Measurements from ENCODE around the gene VPS35L. TPM values are rescaled to one million over a fixed set of nuclear protein-coding genes. Genes with fewer than 3 reads are reported as not detected.
"Not testable (repeated sequence)": the region's sequence is repeated elsewhere in the genome, so short reads cannot be mapped to it uniquely, and the experiment has no call there.

Gene VPS35L
- polyA plus RNA-seq, 1 experiment = 83.2 TPM

GRCh38 chr16:19657831-19658230 is 102.3 kb downstream of the VPS35L start:
- Histone ChIP-seq H3K4me3 (ENCODE audit: low read depth, low read length) (no peak overlapping the region), H3K27me3 (ENCODE audit: control insufficient read depth, insufficient read depth, low read length) (no peaks in the 10 kb centered on the region), H3K36me3 (ENCODE audit: control insufficient read depth, insufficient read depth, low read length) (peaks cover 17% of the 10 kb centered on the region)
- POLR2A ChIA-PET = no interaction called here
- DNase-seq (ENCODE audit: low read depth) = no peak
- no peak for TF ChIP-seq CTCF (IDR thresholded peaks at IDR 0.05; ENCODE audit: insufficient read depth, low read depth, low read length)
- CTCF ChIA-PET = interaction anchor here (0.7 to 1.3 kb wide), 2 partner anchors 11 to 56 kb away, joined by 3 read pairs; no protein-coding TSS in a partner anchor

GRCh38 chr16:19659554-19659953 is 104.1 kb downstream of the VPS35L start:
- TF ChIP-seq CTCF (IDR thresholded peaks at IDR 0.05; ENCODE audit: insufficient read depth, low read depth, low read length) = no peak
- ChIA-PET POLR2A (no interaction called here), CTCF (no interaction called here)
- H3K4me3 ChIP-seq (ENCODE audit: low read depth, low read length) = no peak overlapping the region
- no peaks in the 10 kb centered on the region for H3K27me3 ChIP-seq (ENCODE audit: control insufficient read depth, insufficient read depth, low read length)
- no peak for DNase-seq (ENCODE audit: low read depth)
- H3K36me3 ChIP-seq (ENCODE audit: control insufficient read depth, insufficient read depth, low read length) = peaks cover 8% of the 10 kb centered on the region

GRCh38 chr16:19660432-19660831 is 104.9 kb downstream of the VPS35L start:
- Histone ChIP-seq H3K4me3 (ENCODE audit: low read depth, low read length) (no peak overlapping the region), H3K36me3 (ENCODE audit: control insufficient read depth, insufficient read depth, low read length) (peaks cover 5% of the 10 kb centered on the region), H3K27me3 (ENCODE audit: control insufficient read depth, insufficient read depth, low read length) (no peaks in the 10 kb centered on the region)
- DNase-seq (ENCODE audit: low read depth) = no peak
- POLR2A ChIA-PET = no interaction called here
- TF ChIP-seq CTCF (IDR thresholded peaks at IDR 0.05; ENCODE audit: insufficient read depth, low read depth, low read length) = no peak
- CTCF ChIA-PET = no interaction called here

GRCh38 chr16:19662351-19662750 is 106.8 kb downstream of the VPS35L start:
- Histone ChIP-seq H3K27me3 (ENCODE audit: control insufficient read depth, insufficient read depth, low read length) (no peaks in the 10 kb centered on the region), H3K4me3 (ENCODE audit: low read depth, low read length) (no peak overlapping the region), H3K36me3 (ENCODE audit: control insufficient read depth, insufficient read depth, low read length) (peaks cover 3% of the 10 kb centered on the region; the same call in 1 of the 2 replicates)
- CTCF ChIA-PET = interaction anchor here (0.6 to 1.4 kb wide), 5 partner anchors 48 to 102 kb away, joined by 3 read pairs; no protein-coding TSS in a partner anchor
- DNase-seq (ENCODE audit: low read depth) = no peak
- POLR2A ChIA-PET = no interaction called here
- no peak for TF ChIP-seq CTCF (IDR thresholded peaks at IDR 0.05; ENCODE audit: insufficient read depth, low read depth, low read length)

- Histone ChIP-seq H3K36me3 (ENCODE audit: control insufficient read depth, insufficient read depth, low read length) (peaks cover under 1% of the 10 kb centered on the region; the same call in 1 of the 2 replicates), H3K27me3 (ENCODE audit: control insufficient read depth, insufficient read depth, low read length) (no peaks in the 10 kb centered on the region), H3K4me3 (ENCODE audit: low read depth, low read length) (no peak overlapping the region)
- DNase-seq (ENCODE audit: low read depth) = no peak
- ChIA-PET CTCF (no interaction called here), POLR2A (interaction anchor here (0.6 kb wide), 1 partner anchor 524 kb away, joined by 8 read pairs; no protein-coding TSS in a partner anchor)
- TF ChIP-seq CTCF (IDR thresholded peaks at IDR 0.05; ENCODE audit: insufficient read depth, low read depth, low read length) = no peak
Measured at GRCh38 chr16:19664166-19664565, 108.7 kb downstream of the VPS35L start.

- POLR2A ChIA-PET; H3K4me3 ChIP-seq (ENCODE audit: low read depth, low read length); CTCF ChIA-PET: not testable (repeated sequence)
Measured at GRCh38 chr16:19665313-19665712, 109.8 kb downstream of the VPS35L start.

More at GRCh38 chr16:19665313-19665712, 109.8 kb downstream of the VPS35L start:
- not testable (repeated sequence) for H3K27me3 ChIP-seq (ENCODE audit: control insufficient read depth, insufficient read depth, low read length); DNase-seq (ENCODE audit: low read depth); H3K36me3 ChIP-seq (ENCODE audit: control insufficient read depth, insufficient read depth, low read length)
